Panc1 (cell line): ENCODE results near the gene KIF26B. TPM values are rescaled to one million over a fixed set of nuclear protein-coding genes. Genes with fewer than 3 reads are reported as not detected.

Experiments
- ATAC-seq: fragments of 200-7000 bp; cut with Tn5 transposase; 2 replicates; pipeline ENCODE4 v1.9.1; 2020; ENCODE audit warnings: mild to moderate bottlenecking, moderate library complexity
- BruUV-seq: library from RNA; stranded (reverse); fragments of 400-500 nt; replicated peaks from 2 replicates; lab custom pipeline; 2021; lab: Mats Ljungman, UMichigan
- CTCF ChIA-PET: fragments of 300-600 bp; sonication (Branson Sonifier 250); formaldehyde crosslinking; loops from one replicate; lab custom pipeline; 2022; ENCODE audit warnings: antibody characterized with exemption; lab: Charles Lee
- POLR2A ChIA-PET: fragments of 300-600 bp; sonication (Branson Sonifier 250); formaldehyde crosslinking; loops from one replicate; lab custom pipeline; 2022; ENCODE audit warnings: antibody characterized with exemption; lab: Charles Lee
- DNase-seq: peaks from one replicate; pipeline ENCODE4 v3.0.0-alpha.2; 2010; ENCODE audit warnings: low read depth, low spot score
- H3K27ac ChIP-seq: 2 replicates; pipeline ENCODE4 v1.5.1; 2011; ENCODE audit warnings: mild to moderate bottlenecking, low read length, inconsistent platforms
- H3K27me3 ChIP-seq: fragments of 200-500 bp; sonication (Bioruptor generic); 2 replicates; pipeline ENCODE4 v1.6.0; 2014; ENCODE audit warnings: low read length, inconsistent platforms; ENCODE audit not compliant: control insufficient read depth, insufficient read depth
- H3K36me3 ChIP-seq: fragments of 200-500 bp; sonication (Bioruptor generic); 2 replicates; pipeline ENCODE4 v1.5.1; 2014; ENCODE audit warnings: inconsistent platforms, mild to moderate bottlenecking, low read length, moderate library complexity; ENCODE audit not compliant: control insufficient read depth, insufficient read depth
- H3K4me1 ChIP-seq: 2 replicates; pipeline ENCODE4 v1.5.1; 2011; ENCODE audit warnings: inconsistent platforms, mild to moderate bottlenecking, low read length, moderate library complexity; ENCODE audit not compliant: control insufficient read depth, insufficient read depth
- H3K4me3 ChIP-seq, 2 experiments: 2 replicates each; pipeline ENCODE4 v1.5.1; 2011 to 2012; ENCODE audit warnings: low read depth in 2 of 2, low read length in 2 of 2, mild to moderate bottlenecking in 2 of 2, inconsistent platforms in 1 of 2, moderate library complexity in 1 of 2
- H3K9me3 ChIP-seq: fragments of 200-500 bp; sonication (Bioruptor generic); 2 replicates; pipeline ENCODE4 v1.5.1; 2014; ENCODE audit warnings: low read depth, mild to moderate bottlenecking, inconsistent platforms, low read length, moderate library complexity; ENCODE audit not compliant: control insufficient read depth, insufficient read depth
- CTCF ChIP-seq: fragments of 450-650 bp; IDR thresholded peaks from 2 replicates; pipeline ENCODE4 v1.5.1; 2017; ENCODE audit warnings: mild to moderate bottlenecking
- POLR2AphosphoS5 ChIP-seq: IDR thresholded peaks from 2 replicates; pipeline ENCODE4 v1.6.1; 2012; ENCODE audit warnings: mild to moderate bottlenecking, low read depth, low read length, moderate library complexity
- REST ChIP-seq, 2 experiments: IDR thresholded peaks; 2 replicates each; pipeline ENCODE4 v1.6.1; 2011 to 2012; ENCODE audit warnings: low read depth in 2 of 2, control low read depth in 1 of 2, low read length in 1 of 2, mild to moderate bottlenecking in 1 of 2, moderate library complexity in 1 of 2; ENCODE audit not compliant: insufficient read depth in 1 of 2
- SIN3A ChIP-seq: IDR thresholded peaks from 2 replicates; pipeline ENCODE4 v1.6.1; 2012; ENCODE audit warnings: low read depth, mild to moderate bottlenecking, low read length, moderate library complexity, borderline replicate concordance; ENCODE audit not compliant: insufficient read depth
- TCF7L2 ChIP-seq: IDR thresholded peaks from 2 replicates; pipeline ENCODE4 v1.6.1; 2011; ENCODE audit warnings: mild to moderate bottlenecking, low read depth, low read length, inconsistent platforms
- in situ Hi-C: cut with HindIII; loops from 2 replicates; pipeline ENCODE4 v1.10.0; 2016; ENCODE audit warnings: low sequenced_read_pairs, low pct_unique_long_range_greater_than_20kb
- intact Hi-C: fragments of 100-400 bp; cut with micrococcal nuclease; formaldehyde crosslinking; loops from one replicate; pipeline ENCODE4 v1.10.0; 2022; ENCODE audit not compliant: unreplicated experiment
- total RNA-seq: library from RNA; stranded (reverse); gene quantifications from one replicate; pipeline ENCODE4 v1.2.1, GENCODE V29; 2021; ENCODE audit not compliant: unreplicated experiment

KIF26B gene
- total RNA-seq, 1 experiment from 2014 or later, result 0.33 TPM

GRCh38 chr1:245153081-245153551 is 1.7 kb upstream of the KIF26B start:
- ChIA-PET CTCF (interaction anchor here (0.6 to 1.4 kb wide), 8 partner anchors 228 to 1218 kb away, joined by 3 to 12 read pairs (median 4); no protein-coding TSS in a partner anchor), POLR2A (interaction anchor here (0.6 kb wide), 1 partner anchor 23 kb away, joined by 3 read pairs; no protein-coding TSS in a partner anchor)
- peak overlapping the region; percentile 57 to 66 for H3K4me3 ChIP-seq
- ATAC-seq (peak; percentile 46; the same call in 1 of the 2 replicates), DNase-seq (peak; percentile 39)
- BruUV-seq, result no TSS peak
- in situ Hi-C loops, result no loop called here
- peak; percentile 88 for TF ChIP-seq CTCF
- no peak for TF ChIP-seq TCF7L2
- TF ChIP-seq SIN3A, result no peak
- no peak for TF ChIP-seq REST (IDR thresholded peaks at IDR 0.05; ENCODE audit: insufficient read depth in 1 of 2, low read depth in 2 of 2, low read length in 1 of 2)
- no peak for TF ChIP-seq POLR2AphosphoS5
- peaks cover 9% of the 10 kb centered on the region for H3K4me1 ChIP-seq
- intact Hi-C loops, result loop anchor here (2.0 to 10.0 kb wide), 4 partner anchors 76 to 1339 kb away; no protein-coding TSS in a partner anchor
- peaks cover 26% of the 10 kb centered on the region for H3K27me3 ChIP-seq
- H3K36me3 ChIP-seq, result no peaks in the 10 kb centered on the region; the same call in none of the 2 replicates
- no peak overlapping the region for H3K27ac ChIP-seq
- no peaks in the 10 kb centered on the region for H3K9me3 ChIP-seq

GRCh38 chr1:245153552-245154428 is 995 bp upstream of the KIF26B start:
- CTCF ChIA-PET, result interaction anchor here (0.6 to 1.4 kb wide), 7 partner anchors 46 to 1217 kb away, joined by 3 to 12 read pairs (median 4); no protein-coding TSS in a partner anchor
- H3K9me3 ChIP-seq, result no peaks in the 10 kb centered on the region
- in situ Hi-C loops (no loop called here), intact Hi-C loops (loop anchor here (2.0 to 10.0 kb wide), 4 partner anchors 76 to 1339 kb away; no protein-coding TSS in a partner anchor)
- H3K36me3 ChIP-seq, result no peaks in the 10 kb centered on the region; the same call in none of the 2 replicates
- POLR2A ChIA-PET, result interaction anchor here (0.7 kb wide), 1 partner anchor 60 kb away, joined by 5 read pairs; no protein-coding TSS in a partner anchor
- TF ChIP-seq SIN3A (no peak), REST (IDR thresholded peaks at IDR 0.05; ENCODE audit: insufficient read depth in 1 of 2, low read depth in 2 of 2, low read length in 1 of 2) (no peak), POLR2AphosphoS5 (no peak), TCF7L2 (no peak), CTCF (no peak)
- peaks cover 9% of the 10 kb centered on the region for H3K4me1 ChIP-seq
- H3K27me3 ChIP-seq, result peaks cover 29% of the 10 kb centered on the region
- H3K4me3 ChIP-seq, result peak overlapping the region; percentile 57 to 66
- no peak for DNase-seq
- no peak overlapping the region for H3K27ac ChIP-seq
- peak; percentile 8 for ATAC-seq
- BruUV-seq, result no TSS peak
